ENCODE results near the gene KRTAP5-3.
"Not testable (repeated sequence)": the region's sequence is repeated elsewhere in the genome, so short reads cannot be mapped to it uniquely, and the experiment has no call there.

DNA sequence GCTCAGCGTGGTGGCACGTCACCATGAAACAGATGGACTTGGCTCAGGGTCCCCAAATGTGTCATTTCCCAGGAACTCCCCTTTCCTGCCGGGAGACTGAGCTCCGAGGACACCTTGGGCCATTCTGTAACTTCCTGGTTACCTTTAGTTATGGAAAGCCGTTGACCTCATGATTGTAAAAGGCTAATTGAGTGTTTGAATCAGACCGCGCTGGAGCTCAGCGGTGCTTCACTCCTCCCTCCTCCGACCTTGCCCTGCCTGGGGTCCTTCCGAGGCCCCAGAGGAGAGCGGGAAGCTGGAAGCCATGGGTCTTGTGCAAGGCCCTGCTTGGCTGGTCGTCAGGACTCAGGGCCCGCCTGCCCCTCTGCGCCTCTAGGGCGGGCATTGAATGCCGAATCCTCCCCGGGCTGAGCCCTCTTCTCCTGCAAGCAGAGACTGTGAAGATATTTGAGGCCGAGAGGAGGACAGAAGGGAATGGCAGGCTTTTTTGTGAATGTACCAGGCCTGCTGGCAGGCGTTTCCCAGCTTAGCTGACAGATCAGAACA, 11.6 kb downstream of the KRTAP5-3 start:
- TF ChIP-seq, protein P1, sequence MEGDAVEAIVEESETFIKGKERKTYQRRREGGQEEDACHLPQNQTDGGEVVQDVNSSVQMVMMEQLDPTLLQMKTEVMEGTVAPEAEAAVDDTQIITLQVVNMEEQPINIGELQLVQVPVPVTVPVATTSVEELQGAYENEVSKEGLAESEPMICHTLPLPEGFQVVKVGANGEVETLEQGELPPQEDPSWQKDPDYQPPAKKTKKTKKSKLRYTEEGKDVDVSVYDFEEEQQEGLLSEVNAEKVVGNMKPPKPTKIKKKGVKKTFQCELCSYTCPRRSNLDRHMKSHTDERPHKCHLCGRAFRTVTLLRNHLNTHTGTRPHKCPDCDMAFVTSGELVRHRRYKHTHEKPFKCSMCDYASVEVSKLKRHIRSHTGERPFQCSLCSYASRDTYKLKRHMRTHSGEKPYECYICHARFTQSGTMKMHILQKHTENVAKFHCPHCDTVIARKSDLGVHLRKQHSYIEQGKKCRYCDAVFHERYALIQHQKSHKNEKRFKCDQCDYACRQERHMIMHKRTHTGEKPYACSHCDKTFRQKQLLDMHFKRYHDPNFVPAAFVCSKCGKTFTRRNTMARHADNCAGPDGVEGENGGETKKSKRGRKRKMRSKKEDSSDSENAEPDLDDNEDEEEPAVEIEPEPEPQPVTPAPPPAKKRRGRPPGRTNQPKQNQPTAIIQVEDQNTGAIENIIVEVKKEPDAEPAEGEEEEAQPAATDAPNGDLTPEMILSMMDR (conservative IDR thresholded peaks at IDR 0.05) = not testable (repeated sequence)
- not testable (repeated sequence) for TF ChIP-seq EZH2 (IDR thresholded peaks at IDR 0.05; ENCODE audit: low read depth)

All from PC-9 (cell line).